ENCODE results near the gene NUAK1.

NUAK1 gene

GRCh38 chr12:106128585-106129328, 10.0 kb downstream of the NUAK1 start:
- DNase-seq = no peak

GRCh38 chr12:106127338-106128126, 11.2 kb downstream of the NUAK1 start:
- no peak for DNase-seq

- no peak for DNase-seq
These were observed 12.1 kb downstream of the NUAK1 start for GRCh38 chr12:106126441-106127337.

- DNase-seq = no peak
These were observed 13.2 kb downstream of the NUAK1 start for GRCh38 chr12:106125351-106126095.

- DNase-seq = no peak
These were observed 15.1 kb downstream of the NUAK1 start for GRCh38 chr12:106123551-106124081.

GRCh38 chr12:106123110-106123509, 15.6 kb downstream of the NUAK1 start:
- DNase-seq = no peak

GRCh38 chr12:106122004-106122403, 16.8 kb downstream of the NUAK1 start:
- no peak for DNase-seq

GRCh38 chr12:106120519-106121105, 18.1 kb downstream of the NUAK1 start:
- DNase-seq = no peak

GRCh38 chr12:106119301-106119700, 19.5 kb downstream of the NUAK1 start:
- DNase-seq = no peak

- no peak for DNase-seq
These were observed 20.2 kb downstream of the NUAK1 start for GRCh38 chr12:106118381-106119130.

- no peak for DNase-seq
These were observed 23.3 kb downstream of the NUAK1 start for GRCh38 chr12:106115440-106115839.

GRCh38 chr12:106114447-106115068, 24.2 kb downstream of the NUAK1 start:
- no peak for DNase-seq

GRCh38 chr12:106113824-106114446, 24.8 kb downstream of the NUAK1 start:
- no peak for DNase-seq

- no peak for DNase-seq
These were observed 25.3 kb downstream of the NUAK1 start for GRCh38 chr12:106113446-106113823.

- DNase-seq = no peak
These were observed 25.7 kb downstream of the NUAK1 start for GRCh38 chr12:106113042-106113441.

GRCh38 chr12:106112145-106112821, 26.5 kb downstream of the NUAK1 start:
- DNase-seq = no peak

GRCh38 chr12:106110626-106111300, 28.0 kb downstream of the NUAK1 start:
- no peak for DNase-seq

- DNase-seq = no peak
These were observed 29.4 kb downstream of the NUAK1 start for GRCh38 chr12:106109168-106109910.
